ENCODE measurements around the gene MORF4L1. TPM values are rescaled to one million over a fixed set of nuclear protein-coding genes. Genes with fewer than 3 reads are reported as not detected.
"Not testable (repeated sequence)": the region's sequence is repeated elsewhere in the genome, so short reads cannot be mapped to it uniquely, and the experiment has no call there.

Gene MORF4L1
- total RNA-seq, 1 experiment from 2014 or later = 503 TPM

- TF ChIP-seq PRDM15 (CRISPR knock-in tag; IDR thresholded peaks at IDR 0.05) = no peak
- TF ChIP-seq GTF2I (CRISPR knock-in tag; conservative IDR thresholded peaks at IDR 0.05) = no peak
Measured at GRCh38 chr15:78855746-78856145, 16.9 kb upstream of the MORF4L1 start (continued).

GRCh38 chr15:78859971-78860719 is 12.5 kb upstream of the MORF4L1 start:
- H3K4me1 Mint-ChIP-seq = peaks cover 3% of the 10 kb centered on the region; the same call in 1 of the 2 replicates
- peak overlapping the region; percentile 87 for H3K4me3 Mint-ChIP-seq
- H3K27ac Mint-ChIP-seq = peak overlapping the region; percentile 98
- 0 out of 2 replicates have a peak, but pooled peaks have one; percentile 42 for TF ChIP-seq E2F5 (CRISPR knock-in tag; IDR thresholded peaks at IDR 0.05)
- no peak for TF ChIP-seq ZNF317 (CRISPR knock-in tag; IDR thresholded peaks at IDR 0.05; ENCODE audit: borderline replicate concordance, low read depth)
- no peak for TF ChIP-seq JUN (CRISPR knock-in tag; IDR thresholded peaks at IDR 0.05)
- TF ChIP-seq HMGA2 (CRISPR knock-in tag; IDR thresholded peaks at IDR 0.05) = peak; percentile 26; the same call in 1 of the 2 replicates
- TF ChIP-seq CTCF (IDR thresholded peaks at IDR 0.05) = peak; percentile 16; the same call in 1 of the 2 replicates
- peak; percentile 67; the same call in 1 of the 2 replicates for TF ChIP-seq ZNF121 (CRISPR knock-in tag; IDR thresholded peaks at IDR 0.05)
- CTCF ChIA-PET = interaction anchor here (0.7 to 2.6 kb wide), 8 partner anchors 10 to 56 kb away, joined by 4 to 15 read pairs (median 5); partner anchors contain the start of genes ADAMTS7 and MORF4L1
- DNase-seq (ENCODE audit: low spot score) = peak; percentile 80
- H3K27me3 Mint-ChIP-seq (ENCODE audit: low read depth) = no peaks in the 10 kb centered on the region
- ATAC-seq = peak; percentile 98
- POLR2A ChIA-PET = interaction anchor here (0.7 to 1.3 kb wide), 2 partner anchors 13 to 49 kb away, joined by 4 to 11 read pairs; partner anchors contain the start of genes ADAMTS7 and MORF4L1
- H3K9me3 Mint-ChIP-seq = peaks cover 8% of the 10 kb centered on the region; the same call in 1 of the 2 replicates
- no peaks in the 10 kb centered on the region for H3K36me3 Mint-ChIP-seq

GRCh38 chr15:78865585-78865984 is 7.1 kb upstream of the MORF4L1 start:
- not testable (repeated sequence) for H3K36me3 Mint-ChIP-seq, H3K4me1 Mint-ChIP-seq

GRCh38 chr15:78866031-78866430 is 6.7 kb upstream of the MORF4L1 start:
- ATAC-seq; H3K9me3 Mint-ChIP-seq; H3K4me1 Mint-ChIP-seq; DNase-seq (ENCODE audit: low spot score); H3K36me3 Mint-ChIP-seq; H3K27me3 Mint-ChIP-seq (ENCODE audit: low read depth); CTCF ChIA-PET; H3K27ac Mint-ChIP-seq; POLR2A ChIA-PET; H3K4me3 Mint-ChIP-seq: not testable (repeated sequence)

More at GRCh38 chr15:78865585-78865984, 7.1 kb upstream of the MORF4L1 start:
- POLR2A ChIA-PET = interaction anchor here (1.6 kb wide), 1 partner anchor 30 kb away, joined by 3 read pairs; no protein-coding TSS in a partner anchor
- CTCF ChIA-PET; H3K4me3 Mint-ChIP-seq; H3K27me3 Mint-ChIP-seq (ENCODE audit: low read depth); H3K9me3 Mint-ChIP-seq; H3K27ac Mint-ChIP-seq; ATAC-seq; DNase-seq (ENCODE audit: low spot score): not testable (repeated sequence)
- peak; percentile 30; the same call in 1 of the 2 replicates for TF ChIP-seq ZNF121 (CRISPR knock-in tag; IDR thresholded peaks at IDR 0.05)

GRCh38 chr15:78866803-78867202 is 5.9 kb upstream of the MORF4L1 start:
- POLR2A ChIA-PET = no interaction called here
- no peaks in the 10 kb centered on the region for H3K9me3 Mint-ChIP-seq
- DNase-seq (ENCODE audit: low spot score) (no peak), ATAC-seq (no peak)
- CTCF ChIA-PET = no interaction called here
- no peak overlapping the region for H3K27ac Mint-ChIP-seq
- no peaks in the 10 kb centered on the region for H3K36me3 Mint-ChIP-seq
- H3K27me3 Mint-ChIP-seq (ENCODE audit: low read depth) = no peaks in the 10 kb centered on the region
- no peak overlapping the region for H3K4me3 Mint-ChIP-seq
- peaks cover 9% of the 10 kb centered on the region for H3K4me1 Mint-ChIP-seq
- no peak for TF ChIP-seq TEAD4 (CRISPR knock-in tag; IDR thresholded peaks at IDR 0.05)
- no peak for TF ChIP-seq ESRRA (CRISPR knock-in tag; IDR thresholded peaks at IDR 0.05; ENCODE audit: borderline replicate concordance)
- no peak for TF ChIP-seq ATF6 (CRISPR knock-in tag; IDR thresholded peaks at IDR 0.05)
- no peak for TF ChIP-seq NFATC4 (CRISPR knock-in tag; IDR thresholded peaks at IDR 0.05)
- TF ChIP-seq CREB1 (CRISPR knock-in tag; IDR thresholded peaks at IDR 0.05) = no peak
- TF ChIP-seq E2F5 (CRISPR knock-in tag; IDR thresholded peaks at IDR 0.05) = no peak
- TF ChIP-seq USF2 (CRISPR knock-in tag; IDR thresholded peaks at IDR 0.05) = no peak
